Activated CD8-positive, alpha-beta memory T cell treated with anti-CD3 and anti-CD28 coated beads, Interleukin-2, amount 50 U/mL, for 1 hour (primary cell): ENCODE measurements around the gene PTPRM.

Source experiments
- DNase-seq: peaks from one replicate; pipeline ENCODE4 v3.0.0-alpha.2; 2020; ENCODE audit errors: extremely low read depth

The PTPRM gene

DNA sequence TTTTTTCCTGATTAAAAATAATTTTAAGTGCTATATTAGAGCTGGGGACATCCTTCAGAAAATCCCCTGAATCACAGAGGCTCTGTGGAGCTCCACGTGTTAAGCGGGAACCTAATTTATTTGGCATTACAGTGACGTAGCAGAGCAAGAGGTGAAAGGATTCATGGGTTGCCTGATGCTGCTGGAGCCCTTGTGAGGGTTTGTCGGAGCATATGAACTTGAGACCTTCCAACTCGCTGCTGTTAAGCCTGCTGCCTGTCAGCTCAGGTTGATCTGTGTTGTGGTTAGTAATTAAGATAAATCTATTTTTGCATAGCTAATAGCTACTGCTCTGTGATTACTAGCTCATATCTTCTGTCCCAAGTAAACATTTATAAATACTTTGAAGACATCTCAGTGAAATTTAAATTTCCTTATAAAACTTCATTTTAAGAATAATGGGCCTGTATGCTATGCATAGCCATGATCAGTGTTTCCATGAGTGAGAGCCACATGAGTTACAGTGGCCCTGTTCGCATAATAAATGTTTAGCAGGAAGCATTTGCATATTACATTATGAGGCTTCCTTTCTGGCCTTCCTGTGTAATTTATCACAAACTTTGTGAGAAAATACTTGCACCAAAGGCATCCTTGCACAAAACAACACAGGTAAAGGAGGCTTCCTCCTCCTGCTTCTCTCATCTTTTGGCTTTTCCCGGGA is 438.9 kb downstream of the PTPRM start:
- no peak for DNase-seq

DNA sequence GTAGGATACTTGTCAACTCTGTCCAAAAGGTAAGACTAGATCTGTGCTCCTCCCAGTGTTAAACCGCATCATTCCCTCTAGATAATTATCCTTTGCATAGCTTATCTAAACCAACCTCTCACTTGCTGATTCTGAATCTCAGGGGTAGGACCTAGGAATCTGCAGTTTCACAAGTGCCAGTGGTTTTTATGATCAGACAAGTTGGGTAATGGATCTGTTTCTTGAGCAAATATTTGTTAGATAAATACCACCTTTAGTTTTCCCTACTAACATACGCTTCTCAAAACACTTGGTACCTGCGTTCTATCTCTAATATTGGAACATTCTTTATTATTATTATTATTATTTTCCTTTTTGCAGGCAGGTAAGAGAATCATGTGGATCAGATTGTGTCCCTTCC is 439.9 kb downstream of the PTPRM start:
- no peak for DNase-seq

DNA sequence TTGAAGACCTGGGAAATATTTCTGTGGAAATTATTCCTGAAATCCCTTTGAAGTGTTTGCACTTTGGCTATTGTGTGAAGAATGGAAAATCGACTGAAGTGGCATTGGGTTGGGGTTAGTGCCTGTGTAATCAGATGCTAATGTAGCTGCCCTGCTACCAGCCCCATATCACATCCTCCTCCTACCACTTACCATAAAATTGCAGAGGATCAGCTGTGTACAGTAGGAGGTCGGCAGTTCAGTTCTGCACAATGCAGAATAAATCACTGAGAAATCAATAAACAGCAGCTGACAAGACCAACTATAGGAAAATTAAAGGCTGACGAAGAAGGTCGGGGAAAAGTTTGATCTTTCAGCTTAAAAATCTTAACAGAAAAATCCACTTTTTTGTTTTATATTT is 440.9 kb downstream of the PTPRM start:
- DNase-seq, result no peak

DNA sequence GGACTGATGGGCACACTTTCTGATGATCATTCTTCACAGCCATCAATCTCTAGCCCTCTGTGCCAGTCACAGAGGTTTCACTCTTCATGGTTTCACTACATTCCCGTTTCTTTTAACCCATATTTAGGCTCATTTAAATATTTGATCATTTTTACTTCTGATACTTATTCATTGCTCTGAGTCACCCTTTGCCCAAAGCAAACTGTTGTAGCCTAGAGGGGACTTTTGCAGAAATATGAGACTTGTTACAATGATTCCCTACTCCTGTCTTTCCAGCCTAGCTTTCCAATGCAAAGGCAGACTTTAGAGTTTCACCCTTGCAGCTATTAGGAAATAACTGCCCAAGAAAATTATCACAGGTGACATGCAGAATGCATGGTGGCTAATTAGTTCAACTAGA is 444.2 kb downstream of the PTPRM start:
- DNase-seq, result no peak

DNA sequence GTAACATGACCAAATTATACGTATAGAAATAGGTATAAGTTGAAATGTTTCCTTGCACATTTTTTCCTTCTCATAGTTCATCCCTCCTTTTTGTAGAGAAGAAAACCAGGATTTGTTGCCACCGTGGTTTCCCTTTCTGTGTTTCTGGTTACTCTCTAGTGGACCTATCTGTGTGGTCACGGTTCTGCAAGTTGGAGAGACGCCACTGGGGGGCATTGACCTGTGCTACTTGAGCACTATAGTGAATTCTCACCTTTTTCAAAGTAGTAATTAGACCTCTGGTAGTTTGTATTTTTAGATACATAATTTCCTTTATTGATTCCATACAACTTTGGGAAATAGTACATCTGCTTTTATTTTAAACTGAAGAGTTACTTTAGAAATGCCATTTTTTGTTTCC is 444.8 kb downstream of the PTPRM start:
- no peak for DNase-seq

DNA sequence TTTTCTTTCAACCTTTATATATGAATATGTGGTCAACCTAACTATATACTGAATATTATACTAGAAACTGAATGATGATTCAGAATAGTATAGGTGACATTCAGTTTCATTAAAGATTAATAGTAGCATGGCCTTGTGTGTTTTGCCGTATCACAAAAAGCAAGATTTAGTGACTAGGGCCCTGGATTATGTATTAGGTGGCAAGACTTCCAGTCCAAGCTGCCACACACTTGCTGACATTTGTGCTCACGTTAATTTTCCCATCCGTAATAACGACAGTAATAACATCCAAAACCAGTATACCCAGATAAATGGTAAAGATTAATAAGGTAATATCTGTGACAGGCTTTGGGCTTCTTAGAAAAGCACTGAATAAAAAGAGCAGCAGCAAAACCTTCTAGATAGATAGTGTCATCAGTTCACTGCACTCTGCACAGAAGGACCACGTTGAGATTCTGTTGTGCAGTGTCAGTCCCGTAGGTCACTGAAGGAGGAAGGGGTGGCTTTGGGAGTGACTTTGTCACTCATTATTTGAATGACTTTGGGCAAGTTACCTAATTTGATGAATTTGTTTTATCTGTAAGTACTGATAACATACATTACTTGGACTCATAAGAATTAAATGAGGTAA is 451.7 kb downstream of the PTPRM start:
- DNase-seq, result no peak

DNA sequence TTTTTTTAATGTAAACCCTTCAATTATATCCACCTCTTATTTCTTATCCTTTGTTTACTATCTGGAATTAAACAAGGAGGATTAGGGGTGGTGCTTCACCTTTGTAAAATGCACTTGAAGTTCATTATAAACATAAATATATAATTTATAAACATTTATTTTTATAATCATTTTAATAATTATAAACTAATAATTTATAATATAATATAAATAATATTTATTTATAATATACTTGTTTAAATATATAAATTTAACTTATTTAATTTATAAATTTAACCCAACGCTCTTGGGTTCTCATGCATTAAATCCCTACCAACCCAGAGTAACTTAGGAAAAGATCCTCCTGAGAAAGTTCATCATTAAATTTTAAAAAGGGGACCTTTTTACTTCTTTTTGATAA is 452.5 kb downstream of the PTPRM start:
- DNase-seq, result no peak

DNA sequence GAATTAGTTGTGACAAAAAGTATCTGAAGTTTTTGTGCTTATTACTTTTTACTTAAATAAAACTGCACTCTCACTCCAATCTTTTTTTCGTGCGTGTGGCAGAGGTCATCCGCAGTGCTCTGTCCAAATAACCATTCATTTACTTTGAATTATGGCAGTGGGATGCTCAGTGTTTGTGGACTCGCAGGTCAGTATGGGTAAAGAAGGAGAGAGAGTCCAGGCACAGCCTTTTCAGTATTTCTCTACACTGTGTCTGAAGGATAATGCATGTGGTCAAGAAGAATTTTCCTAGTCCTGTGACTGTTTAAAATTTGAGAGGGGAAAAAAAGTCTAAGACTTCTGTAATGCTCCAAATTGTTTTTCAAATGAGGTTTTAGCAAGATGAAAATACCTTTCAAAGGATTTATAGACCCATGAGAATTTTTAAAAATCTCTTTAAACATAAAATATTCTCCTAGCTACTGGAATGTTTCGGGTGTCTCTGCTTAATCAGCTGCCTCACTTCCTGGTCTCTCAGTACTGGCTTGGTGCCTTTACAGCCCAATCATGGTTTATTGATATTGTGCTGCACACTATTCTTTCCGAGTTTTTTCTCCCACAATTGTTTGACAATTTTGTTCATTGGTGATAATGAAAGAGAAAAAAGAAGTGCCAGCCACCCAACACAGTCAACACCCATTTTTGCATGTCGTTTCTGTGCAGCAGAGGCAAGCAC is 453.2 kb downstream of the PTPRM start:
- no peak for DNase-seq

DNA sequence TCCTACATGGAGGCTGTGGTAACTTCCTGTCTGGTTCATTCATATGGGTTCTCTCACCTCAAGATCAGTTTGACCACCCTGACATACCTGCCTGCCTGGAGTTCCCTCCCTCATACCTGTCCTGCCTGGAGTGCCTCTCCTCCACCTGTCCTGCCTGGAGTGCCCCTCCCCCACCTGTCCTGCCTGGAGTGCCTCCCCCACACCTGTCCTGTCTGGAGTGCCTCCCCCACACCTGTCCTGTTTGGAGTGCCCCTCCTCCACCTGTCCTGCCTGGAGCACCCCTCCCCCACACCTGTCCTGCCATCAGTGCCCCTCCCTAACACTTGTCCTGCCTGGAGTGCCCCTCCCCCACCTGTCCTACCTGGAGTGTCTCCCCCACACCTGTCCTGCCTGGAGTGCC is 461.9 kb downstream of the PTPRM start:
- no peak for DNase-seq

DNA sequence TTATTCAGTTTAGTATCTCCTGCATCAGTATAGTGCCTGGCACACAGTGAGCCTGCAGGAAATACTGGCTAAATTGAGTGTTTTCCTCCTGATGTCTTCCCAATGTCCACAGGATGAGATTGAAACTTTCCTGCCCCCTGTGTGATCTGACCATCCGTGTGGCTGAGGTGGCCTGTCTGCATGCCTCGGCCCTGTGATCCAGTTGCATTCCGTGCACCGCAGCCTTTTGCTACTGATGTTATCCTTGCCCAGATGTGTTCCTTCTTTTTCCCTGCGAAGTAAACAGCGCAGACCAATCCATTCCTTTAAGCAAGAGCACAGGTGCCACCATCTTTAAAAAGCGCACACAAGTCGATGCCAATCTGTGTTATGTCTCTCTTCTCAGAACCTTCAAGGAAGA is 462.6 kb downstream of the PTPRM start:
- DNase-seq, result no peak

DNA sequence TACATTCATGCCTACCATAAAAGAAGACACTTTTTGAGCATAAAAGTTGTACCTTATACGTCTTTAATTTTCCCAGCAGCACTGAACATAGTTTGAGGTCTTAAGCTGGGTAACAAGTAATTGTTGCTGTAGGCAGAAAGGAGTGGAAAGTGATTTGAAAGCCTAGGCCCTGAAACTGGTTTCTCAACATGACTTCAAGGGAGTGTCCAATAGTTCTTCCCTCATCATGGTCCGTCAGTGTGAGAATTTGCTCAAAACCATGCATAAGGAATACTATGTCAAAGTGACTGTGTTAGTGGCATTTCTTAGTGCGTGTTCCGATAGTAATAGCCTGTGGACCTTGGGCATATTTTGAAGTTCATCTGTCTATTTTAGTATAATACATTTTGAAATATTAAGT is 463.1 kb downstream of the PTPRM start:
- DNase-seq, result no peak

DNA sequence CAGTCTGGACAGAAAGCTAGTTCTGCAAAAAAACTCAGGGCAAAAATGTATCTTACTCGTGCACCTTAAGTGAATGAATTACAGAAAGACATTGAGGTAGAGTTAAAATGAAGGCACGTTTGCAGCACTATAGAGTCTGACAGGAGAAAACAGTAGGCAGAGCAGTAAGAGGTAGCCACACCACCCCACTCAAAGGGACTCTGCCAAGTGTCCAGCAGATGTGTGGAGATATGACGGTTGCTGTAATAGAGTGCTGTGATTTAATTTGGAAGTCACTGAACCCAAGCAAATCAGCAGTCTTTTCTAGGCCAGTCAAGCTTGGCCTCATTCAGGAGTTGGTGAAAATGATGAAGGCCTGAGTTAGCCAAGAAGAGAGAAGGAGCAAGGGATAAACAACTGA is 464.4 kb downstream of the PTPRM start:
- no peak for DNase-seq

DNA sequence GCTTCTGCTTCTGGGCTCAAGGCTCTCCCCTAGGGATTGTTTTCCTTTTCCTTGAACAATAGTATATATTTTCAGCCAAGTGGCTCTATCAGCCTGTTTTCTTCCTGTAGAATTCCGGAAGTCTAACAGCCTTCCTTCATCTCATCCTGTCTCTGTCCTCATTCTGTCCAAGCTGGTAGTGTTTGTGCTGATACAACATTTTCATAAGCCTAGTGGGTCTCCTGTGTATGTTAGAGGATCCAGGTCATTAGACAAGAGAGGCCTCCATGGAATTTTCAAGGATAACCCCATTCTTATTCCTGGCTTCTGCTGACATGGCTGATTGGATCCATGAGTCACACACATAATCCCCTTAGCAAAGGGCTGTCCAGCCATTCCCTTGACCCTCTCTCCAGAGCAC is 467.6 kb downstream of the PTPRM start:
- no peak for DNase-seq

DNA sequence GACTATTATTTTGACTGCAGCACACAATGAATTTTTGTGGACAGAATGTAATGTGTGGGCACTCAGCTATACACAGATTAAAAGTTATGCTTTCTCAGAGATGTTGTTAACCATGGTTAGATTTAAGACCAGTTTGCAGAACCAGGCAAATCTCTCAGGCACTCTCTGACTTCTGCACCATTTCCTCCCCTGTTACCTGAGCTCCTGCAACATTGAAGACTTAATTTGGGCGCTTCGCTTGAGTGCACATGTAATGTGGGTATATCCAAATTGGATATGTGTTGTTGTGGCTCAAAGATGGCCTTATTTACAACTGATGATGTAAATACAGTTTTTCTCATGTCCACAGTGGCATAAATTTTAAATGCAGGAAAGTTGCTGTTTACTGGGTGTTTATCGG is 469.4 kb downstream of the PTPRM start:
- DNase-seq, result no peak

DNA sequence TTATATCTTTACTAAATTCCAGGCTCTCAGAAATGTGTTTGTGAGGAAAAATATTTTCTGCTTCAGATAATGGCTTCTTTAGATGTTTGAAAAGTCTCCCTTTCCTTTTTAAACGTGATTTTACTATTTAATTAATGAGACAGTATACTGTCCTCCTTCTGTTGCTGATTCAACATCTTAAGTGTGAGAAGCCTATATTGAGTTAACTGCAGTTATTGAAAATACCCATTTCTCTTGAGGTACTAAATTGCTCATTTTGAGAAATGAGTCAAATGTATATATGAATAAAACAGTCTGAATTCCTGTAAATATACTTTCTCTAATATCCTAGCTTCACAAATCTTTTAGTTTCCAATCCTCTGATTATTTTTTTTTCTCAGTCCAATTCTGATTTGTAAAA is 470.2 kb downstream of the PTPRM start:
- DNase-seq, result no peak

DNA sequence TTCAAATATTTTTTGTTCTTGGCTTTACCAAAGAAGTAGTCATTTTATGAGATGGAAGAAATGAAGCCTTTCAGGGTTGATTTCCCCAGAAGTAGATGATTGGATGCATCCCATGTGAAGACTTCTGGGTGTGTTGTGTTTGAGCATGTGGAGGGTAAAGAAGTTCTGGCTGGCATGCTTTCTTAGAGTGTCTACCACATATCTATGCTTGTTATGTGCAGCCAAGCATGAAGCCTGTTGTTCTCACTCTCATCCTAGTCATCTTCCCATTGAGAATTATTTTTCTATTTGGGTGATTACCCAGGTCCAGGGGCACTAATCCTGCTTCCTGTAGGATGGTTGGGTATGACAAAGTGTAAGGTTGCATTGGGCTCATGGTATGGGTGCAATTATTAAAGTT is 472.9 kb downstream of the PTPRM start:
- DNase-seq, result no peak

DNA sequence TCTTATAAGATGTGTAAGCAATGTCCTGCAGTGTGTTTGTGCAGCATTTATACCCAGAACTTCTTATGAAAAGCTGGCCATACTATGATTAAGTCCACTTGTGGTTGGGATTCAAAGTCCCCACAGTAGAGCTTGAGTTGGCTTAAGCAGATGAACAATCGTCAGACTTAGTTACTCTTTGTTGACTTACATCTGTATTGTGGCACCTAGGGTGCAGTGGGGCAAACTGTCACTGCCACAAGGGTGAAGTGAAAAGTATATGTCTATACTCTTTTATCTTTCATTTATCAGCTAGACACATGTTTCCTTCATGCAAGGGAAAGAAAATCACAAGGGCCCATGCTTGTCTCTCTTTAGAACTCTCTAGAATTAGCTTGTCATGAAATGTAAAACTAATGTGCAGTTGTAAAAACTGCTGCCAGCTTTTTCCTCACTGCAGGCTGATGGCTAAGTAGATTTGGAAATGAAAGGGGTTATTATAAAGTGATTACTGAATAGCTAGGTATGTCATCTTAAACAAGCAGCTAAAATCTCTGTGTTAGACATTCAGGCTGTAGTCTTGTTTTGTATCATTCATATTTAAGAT is 474.5 kb downstream of the PTPRM start:
- DNase-seq, result no peak

DNA sequence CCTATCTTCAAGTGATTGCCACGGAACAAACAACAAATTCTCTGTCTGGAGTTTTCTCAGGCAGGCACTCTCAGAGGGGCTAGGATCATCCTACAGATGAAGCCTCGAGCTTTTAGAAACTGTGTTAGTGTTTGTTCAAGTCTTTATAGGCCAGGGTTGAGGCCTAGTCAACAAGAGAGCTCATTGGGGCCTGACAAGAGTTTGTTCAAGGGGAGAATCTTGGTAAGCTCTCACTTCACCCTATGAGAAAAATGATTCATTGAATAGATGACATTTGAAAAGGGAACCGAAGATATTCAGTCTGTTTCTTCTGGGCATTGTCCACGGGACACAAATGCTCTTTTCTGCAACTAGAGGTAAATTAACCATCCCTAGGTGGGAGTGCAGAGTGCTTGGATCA is 476.9 kb downstream of the PTPRM start:
- DNase-seq, result no peak

DNA sequence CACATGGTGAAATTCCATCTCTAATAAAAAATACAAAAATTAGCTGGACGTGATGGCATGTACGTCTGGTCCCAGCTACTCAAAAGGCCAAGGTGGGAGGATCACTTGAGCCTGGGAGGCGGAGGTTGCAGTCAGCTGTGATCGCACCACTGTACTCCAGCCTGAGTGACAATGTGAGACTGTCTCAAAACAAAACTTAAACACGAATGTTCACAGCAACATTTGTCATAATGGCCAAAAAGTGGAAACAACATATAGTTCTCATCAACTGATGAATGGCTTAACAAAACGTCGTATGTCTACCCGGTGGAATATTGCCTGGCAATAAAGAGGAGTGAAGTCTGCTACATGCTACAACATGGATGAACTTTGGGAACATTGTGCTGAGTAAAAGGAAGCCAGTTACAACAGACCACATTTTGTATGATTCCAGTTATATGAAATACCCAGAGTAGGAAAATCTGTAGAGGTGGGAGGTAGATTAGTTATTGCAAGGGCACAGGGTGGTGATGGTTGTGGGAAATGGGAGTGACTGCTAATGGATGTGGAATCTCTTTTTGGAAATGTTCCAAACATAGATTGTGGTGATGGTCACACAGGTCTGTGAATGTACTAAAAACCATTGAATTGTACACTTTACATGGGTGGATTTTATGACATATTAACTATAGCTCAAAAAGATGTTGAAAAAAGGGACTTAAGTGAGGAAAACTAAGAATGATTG is 478.2 kb downstream of the PTPRM start:
- no peak for DNase-seq

DNA sequence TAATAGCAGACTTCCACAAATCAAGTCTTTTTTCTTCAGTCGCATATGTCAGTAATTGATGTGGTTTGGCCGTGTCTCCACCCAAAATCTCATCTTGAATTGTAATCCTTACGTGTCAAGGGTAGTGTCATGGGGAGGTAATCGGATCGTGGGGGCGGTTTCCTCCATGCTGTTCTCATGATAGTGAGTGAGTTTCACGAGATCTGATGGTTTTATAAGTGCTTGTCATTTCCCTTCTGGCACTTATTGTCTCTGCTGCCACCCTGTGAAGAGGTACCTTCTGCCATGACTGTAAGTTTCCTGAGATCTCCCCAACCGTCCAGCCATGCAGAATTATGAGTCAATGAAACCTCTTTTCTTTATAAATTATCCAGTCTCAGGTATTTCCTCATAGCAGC is 478.8 kb downstream of the PTPRM start:
- DNase-seq, result no peak

DNA sequence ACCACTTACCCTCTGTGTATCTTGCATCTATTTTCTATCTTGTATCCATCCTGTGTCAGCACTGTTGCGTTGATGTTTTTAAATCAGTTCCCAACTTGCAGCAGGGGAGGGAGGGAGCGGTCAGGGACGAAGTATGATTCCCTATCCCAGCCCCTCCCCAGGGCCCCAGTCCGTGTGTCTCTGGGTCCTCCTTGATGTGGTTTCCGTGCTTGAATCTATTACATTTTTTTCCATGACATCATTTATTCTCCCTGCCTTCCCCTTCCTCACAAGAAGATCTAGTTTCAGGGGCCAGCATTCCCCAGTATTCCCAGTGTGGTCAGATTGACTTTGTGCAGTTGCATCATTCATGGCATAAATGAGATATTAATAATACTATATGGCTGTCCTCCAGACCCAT is 479.3 kb downstream of the PTPRM start:
- no peak for DNase-seq

DNA sequence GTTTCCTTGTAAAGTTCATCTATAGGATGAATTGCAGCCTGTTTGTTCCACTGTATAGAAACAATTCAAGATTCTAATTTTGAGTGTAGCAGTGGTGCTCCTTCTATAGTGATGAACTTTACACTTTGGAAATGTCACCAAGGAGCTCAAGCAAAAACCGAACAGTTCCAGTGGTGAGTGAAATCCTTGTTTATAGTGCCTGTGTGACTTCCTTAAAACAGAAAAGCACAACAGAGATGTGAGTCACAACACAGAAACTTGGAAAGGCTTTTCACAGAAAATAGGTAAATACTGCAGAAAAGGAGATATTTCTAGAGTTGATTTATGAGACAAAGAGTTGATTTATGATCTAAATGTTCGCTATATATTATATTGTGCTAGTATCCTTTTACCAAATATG is 482.0 kb downstream of the PTPRM start:
- DNase-seq, result no peak
